KBM-7 (cell line): Measurements from ENCODE around the gene ARL15.

Source experiments
- DNase-seq: peaks from one replicate; pipeline ENCODE4 v3.0.0-alpha.2; 2015
- in situ Hi-C: fragments of 300-500 bp; cut with MboI; formaldehyde crosslinking; loops from 2 replicates; pipeline ENCODE4 v1.14.3; 2020; ENCODE audit warnings: low sequenced_read_pairs, low pct_unique_long_range_greater_than_20kb, mixed read lengths

The ARL15 gene

DNA sequence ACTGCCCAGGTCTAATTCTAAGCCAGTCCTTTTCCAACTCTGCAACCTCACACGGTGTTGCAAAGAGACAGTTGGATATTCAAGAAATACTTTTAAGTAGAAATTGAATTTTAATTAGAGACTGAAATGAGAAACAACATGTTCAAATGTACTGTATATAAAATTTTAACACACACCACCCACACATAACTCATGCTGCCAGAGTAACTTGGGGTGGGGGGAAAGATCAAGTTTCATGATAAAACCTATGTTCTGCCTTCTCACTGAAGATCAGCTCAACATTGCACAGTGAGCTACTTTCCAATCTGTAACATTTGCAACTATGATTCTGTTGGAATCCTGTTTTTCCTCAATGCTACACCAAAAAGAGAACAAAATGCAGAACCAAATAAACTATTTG lies 17.5 kb downstream of the ARL15 start:
- in situ Hi-C loops = no loop called here
- DNase-seq = no peak

DNA sequence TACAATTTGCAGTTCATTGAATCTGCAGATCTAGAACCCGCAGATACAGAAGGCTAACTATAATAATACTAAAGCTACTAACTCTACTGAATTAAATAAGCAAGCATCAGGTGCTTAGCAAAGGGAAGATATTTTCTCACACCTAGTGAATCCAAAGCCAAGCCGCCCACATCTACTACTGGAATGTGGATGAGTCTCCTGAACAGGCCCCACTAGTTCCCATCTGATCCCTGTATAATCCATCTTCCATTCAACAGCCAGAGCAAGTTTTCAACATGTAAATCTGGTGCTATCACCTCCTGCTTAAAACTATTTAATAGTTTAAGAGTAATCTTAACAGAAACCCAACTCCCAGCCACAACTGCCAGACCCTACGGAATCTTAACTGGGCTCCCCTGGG lies 18.9 kb downstream of the ARL15 start:
- no peak for DNase-seq
- in situ Hi-C loops = no loop called here

DNA sequence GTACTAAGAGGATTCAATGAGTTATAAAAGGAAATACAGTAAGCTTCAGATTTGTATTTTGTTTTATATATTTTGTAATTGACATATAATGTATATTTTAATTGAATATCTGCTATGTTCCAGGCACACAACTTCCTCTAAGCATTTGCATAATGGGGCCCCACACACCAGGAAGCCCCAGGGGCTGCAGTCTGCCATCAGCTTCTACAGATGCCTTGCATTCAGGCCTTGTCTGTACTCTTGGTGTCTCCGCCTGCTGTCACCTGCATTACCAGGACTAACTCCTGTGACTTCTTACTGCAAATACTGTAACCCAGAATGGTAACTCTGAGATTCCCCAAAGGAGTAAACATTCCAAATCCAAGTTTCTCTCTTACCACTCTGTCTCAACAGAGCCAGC lies 20.6 kb downstream of the ARL15 start:
- DNase-seq = no peak
- in situ Hi-C loops = no loop called here

DNA sequence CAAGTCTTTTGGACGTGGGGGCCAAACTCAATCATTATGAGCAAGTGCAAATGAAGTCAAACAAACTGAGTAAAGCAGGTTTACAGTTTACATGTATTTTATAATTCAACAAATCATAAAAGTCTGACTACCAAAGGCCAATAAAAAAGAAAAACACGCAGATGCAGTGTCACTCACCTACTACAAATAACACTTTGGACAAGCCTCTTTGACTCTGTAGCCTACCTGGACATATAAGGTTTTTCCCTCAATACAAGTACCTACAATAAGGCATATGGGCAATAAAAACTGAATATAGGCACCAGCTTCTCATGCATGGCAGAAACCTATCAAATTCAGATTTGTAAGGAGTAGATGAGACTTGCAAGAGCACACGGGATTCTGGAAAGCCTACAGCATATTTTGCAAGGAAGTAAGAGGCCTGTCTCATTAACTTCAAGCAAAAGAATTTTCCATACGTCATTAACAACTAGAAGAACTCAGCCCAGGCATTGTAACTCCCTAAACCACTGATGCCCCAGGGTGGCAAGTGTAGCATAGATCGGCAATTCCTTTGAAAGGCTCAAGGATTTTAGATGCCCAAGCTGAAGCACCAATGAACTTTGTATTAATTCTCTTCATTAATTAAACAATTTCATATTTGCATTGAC lies 21.7 kb downstream of the ARL15 start:
- in situ Hi-C loops = no loop called here
- DNase-seq = no peak

DNA sequence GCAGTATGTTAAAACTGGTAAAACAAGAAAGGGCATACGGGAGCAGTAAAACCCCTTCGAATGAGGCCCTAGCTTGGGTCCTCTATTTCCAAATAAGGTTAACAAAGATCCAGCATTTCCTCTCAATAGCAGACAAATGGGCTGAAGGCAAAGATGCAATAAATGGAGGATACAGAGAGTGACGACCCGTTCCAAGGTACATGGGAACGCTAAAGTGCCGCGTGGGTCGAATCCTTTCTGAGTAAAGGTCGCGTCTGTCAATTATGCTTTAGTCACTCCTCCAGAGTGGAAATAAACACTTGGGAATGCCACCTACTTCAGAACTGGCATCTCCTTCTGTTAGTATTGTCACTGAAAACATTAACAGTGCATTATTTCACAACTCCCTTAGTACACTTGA lies 24.7 kb downstream of the ARL15 start:
- no peak for DNase-seq
- in situ Hi-C loops = no loop called here

DNA sequence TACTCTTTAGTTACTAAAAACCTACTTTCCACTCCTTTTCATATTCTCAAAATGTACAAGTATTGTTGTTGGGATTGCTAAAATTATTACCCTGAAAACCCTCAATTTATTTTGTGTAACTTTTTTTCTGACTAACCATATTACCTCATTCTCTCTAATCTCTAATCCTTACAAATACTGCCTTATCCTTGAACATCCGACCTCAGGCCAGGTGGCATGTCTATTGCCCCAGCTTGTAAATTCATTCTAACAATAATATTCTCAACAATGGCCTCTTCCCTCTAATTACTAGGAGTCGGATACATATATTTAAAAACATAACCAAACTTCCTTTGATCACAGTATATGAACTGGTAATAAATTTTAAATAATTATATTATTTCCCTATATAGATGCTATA lies 25.8 kb downstream of the ARL15 start:
- in situ Hi-C loops = no loop called here
- no peak for DNase-seq

DNA sequence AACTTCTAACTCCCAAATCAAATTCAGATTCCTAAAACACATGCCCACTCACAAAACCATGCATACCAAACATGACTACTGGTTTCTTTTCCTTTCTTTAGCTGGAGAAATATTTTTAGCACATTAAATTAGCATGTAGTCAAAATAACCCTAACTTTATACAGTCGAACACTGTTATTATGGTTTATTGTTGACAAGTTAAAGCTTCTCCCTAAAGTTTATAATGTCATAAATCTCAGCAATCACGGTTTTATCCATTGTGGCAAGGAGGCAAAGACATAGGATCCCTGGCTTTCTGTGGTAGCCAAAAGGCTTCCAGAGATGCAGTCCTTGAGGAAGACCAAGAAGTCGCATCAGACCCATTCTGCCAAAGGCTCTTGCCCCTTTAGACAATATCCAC lies 27.5 kb downstream of the ARL15 start:
- no peak for DNase-seq

DNA sequence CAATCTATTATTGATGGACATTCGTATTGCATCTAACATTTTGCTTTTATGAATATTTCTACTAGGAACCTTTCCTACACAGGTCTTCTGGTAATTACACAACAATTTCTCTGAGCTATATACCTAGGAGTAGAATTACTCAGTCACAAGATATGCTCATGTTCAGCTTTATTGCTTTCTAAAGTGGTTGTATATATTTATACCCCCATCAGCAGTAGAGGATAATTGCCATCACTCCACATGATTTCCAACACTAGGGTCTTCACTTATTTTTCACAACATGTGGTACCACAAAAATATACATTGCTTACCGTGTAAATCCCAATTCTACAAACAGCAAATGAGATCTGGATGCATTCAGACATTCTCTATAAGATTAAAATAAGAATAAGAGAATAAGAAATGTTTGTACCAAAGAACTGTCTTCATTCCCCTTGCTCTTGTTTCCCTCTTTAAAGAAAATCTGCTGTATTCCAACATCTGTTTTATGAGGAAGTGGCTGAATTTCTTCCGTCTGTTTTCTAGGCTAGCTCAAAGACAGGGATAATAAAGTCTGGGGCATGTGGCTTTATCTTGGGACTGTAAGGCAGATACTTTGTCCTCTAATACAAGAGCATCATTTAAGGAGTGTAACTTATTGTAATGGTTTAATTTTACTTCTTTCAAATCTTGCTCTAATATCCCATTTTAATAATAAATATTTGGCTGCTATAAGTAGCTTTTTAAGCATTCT lies 28.2 kb downstream of the ARL15 start:
- no peak for DNase-seq
- in situ Hi-C loops = no loop called here

More for the DNA sequence above, 27.5 kb downstream of the ARL15 start:
- in situ Hi-C loops = no loop called here

DNA sequence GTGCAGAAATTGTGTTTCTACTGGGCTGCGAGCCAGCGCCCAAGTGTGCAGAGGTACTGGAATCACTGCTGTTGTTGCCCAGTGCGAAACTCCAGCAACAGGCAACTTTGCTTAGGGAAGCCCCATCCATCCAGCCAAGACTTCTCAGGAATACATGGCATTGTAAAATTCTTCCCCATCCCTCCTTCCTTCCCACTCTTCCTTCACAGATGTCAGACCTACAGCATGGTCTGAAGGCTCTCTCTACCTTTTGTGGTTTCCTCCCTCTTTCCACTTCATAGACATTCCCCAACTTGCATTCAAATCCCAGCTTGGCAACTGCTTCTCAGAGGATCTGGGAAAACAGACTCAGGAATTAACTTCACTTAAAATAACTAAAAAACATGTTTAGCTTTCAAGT lies 30.4 kb downstream of the ARL15 start:
- in situ Hi-C loops = no loop called here
- DNase-seq = no peak

DNA sequence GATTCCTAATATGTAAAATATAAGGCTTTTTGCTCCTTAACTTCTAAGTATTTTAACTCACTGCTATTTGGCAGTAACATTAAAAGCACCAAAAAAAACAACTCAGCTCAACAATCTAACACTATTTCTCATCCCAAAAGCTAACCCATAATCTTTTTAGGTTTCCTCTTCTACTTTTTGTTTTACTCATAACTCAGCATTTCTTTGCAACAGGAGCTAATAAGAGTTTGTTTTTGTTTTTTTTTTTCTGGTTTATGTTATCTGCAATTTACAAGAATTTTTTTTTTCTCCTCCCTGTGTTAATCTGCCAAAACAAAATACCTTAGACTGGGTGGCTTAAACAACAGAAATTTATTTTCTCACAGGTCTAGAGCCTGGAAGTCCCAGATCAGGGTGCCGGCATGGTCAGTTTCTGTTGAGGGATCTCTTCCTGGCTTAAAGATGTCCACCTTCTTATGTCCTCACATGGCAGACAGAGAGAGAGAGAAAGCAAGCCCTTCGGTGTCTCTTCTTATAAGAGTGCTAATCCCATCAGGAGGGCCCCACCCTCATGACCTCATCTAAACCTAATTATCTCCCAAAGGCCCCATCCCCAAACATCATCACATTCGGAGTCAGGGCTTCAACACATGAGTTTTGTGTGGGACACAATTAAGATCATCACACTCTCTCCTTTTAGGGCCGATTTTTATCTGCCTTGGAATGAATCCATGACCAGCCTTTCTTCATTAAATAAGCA lies 31.2 kb downstream of the ARL15 start:
- DNase-seq = no peak
- in situ Hi-C loops = no loop called here

DNA sequence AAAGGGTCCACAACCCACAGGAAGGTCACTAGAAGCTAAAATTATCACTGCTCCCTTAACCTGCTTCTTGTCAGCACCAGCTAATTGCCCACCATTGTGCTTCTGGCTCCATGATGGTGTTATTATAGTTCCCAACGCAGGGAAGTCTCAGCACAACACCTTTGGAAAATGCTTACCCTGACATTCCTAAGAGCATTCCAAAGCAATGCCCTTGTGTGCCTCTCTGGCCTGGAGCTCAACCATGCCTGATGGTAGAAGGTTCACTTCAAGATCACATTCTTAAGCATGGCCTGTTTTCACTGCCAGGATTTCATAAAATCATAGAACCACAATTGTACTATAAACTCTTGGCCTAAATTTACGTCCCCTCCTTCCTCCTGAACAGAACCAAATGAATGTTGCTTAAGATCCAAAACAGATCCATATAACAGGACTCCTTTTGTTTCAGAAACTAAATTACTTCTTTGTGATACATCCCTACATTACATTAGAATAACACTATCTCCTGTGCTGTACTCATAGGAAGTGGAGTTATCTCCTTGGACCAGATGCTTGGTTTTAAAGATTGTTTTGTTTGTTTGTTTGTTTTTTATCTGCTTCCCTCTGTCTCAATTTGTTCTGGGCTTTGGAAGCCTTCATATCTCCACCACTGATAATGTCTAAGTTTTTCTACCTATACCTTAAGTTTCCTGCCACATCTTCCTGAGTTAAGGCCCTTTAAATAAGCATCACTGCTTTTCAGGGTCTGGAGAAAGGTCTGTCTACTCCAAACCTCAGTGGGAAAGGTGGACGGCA lies 32.1 kb downstream of the ARL15 start:
- DNase-seq = no peak
- in situ Hi-C loops = no loop called here

DNA sequence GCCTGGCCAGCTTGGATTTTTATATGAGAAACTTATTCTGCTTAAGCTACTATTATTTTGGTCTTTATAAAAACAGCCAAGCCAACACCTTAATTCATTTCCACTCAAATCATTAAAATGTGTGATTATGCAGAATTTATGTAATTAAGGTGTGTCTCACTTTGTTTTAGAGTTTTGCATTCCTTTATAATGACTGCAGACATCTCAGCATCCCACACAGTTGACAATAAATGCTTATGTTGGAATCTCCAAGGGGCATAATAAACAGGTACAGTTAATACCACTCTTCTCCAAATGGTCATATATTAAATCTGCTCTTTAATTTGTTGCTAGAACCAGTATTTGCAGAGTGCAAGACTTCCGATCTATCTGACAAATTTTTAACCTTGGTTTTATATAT lies 34.3 kb downstream of the ARL15 start:
- in situ Hi-C loops = no loop called here

DNA sequence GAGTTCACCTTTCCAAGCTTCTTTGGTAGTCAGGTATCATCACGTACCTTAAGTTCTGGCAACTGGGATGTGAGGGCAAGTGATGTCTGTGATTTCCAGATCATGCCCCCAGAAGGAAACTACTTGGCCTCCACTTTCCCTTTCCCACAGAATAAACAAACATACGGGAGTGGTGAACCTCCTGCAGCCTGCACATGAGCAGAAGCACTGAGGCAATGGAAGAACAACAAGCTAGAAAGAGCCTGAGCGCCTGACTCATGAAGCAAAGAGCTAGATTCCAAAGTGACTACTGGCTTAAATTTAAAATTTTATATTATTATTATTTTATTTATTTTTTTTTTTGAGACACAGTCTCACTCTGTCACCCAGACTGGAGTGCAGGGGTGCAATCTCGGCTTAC lies 35.0 kb downstream of the ARL15 start:
- in situ Hi-C loops = no loop called here
- no peak for DNase-seq

More for the DNA sequence above, 34.3 kb downstream of the ARL15 start:
- DNase-seq = no peak

DNA sequence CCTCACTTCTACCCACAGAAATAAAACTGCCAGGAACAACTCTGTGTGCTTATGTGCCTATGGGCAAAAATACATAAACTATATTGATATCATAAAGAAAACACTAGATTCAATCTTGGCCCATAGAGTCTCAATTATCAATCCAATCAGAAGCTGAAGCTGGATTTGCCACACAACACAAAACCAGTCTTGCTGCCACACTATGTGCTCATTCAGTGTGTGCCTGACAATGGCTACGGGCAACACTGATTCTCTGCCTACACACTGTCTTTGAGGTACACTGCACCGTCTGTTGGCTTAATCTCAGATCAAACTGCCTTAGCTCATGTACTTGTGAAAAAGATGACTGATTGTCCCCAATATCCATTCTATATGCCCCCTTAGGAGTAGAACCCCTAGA lies 35.4 kb downstream of the ARL15 start:
- in situ Hi-C loops = no loop called here
- no peak for DNase-seq

DNA sequence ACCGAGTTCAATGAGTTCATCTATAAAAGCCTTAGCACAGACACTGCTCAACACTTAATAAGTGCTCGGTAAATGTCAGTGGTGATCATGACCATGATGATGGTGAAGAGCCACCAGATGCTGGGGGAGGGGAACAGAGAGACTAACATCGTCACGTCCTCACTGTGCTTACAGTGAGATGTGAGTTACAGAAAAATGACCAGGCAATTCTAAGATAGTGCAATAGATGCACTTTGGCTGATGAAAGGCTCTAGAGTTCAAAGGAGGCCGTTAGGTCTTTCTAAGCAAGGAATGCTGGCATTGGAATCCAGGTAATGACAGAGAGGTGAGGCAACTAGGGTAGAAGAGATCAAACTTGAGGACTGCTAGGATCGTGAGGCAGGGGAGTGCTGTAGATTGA lies 36.7 kb downstream of the ARL15 start:
- in situ Hi-C loops = no loop called here
- no peak for DNase-seq

DNA sequence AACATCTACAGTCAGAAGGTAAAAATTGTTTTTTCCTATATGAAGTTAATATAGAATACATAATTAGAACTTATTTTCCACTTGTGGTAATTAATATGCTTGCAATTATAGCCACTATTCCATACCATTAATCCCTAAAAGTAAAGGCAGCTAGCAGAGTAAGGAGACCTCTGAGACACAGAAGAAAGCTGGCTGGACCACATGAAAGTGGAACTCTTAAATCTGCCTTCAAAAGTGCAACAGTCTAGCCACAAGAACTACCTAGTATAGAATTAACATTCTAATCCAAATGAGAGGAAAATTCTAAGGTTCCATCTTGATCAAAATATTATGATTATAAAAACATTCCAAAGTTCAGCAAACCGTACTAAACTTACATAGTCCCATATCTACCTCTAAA lies 37.6 kb downstream of the ARL15 start:
- DNase-seq = no peak
- in situ Hi-C loops = no loop called here

DNA sequence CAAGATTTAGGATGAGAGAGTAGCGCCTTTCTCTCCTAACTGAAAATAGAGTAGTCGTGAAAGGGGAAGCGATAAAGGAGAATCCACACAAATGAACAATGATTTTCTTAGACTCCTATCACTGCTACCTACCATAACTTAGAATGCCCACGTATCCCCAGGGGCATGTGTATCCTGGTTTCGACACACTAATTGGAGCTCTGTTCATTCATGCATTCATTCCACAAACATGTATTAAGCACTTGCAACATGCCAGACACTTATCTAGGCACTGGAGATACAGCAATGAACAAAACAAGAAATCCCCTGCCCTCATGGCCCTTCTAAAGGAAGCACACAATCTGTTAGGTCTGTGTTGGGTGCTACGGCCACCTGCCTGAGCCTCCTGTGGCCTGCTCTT lies 40.0 kb downstream of the ARL15 start:
- no peak for DNase-seq
- in situ Hi-C loops = no loop called here

DNA sequence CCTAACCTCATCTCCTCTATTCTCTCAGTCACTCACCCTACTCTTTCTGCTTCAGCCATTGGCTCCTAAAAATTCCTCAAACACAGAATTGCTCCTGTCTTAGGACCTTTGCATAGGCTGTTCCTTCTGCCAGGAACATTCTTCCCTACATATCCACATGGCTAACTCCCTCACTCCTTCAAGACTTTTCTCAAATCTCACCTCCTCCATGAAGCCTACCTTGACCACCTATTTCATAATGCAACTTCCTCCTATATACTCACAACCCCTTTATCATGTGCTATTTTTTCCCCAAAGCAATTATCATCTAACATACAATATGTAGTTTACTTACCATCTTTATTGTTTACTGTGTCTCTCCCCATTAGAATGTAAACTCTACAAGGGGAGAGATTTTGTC lies 45.8 kb downstream of the ARL15 start:
- in situ Hi-C loops = no loop called here
- no peak for DNase-seq

DNA sequence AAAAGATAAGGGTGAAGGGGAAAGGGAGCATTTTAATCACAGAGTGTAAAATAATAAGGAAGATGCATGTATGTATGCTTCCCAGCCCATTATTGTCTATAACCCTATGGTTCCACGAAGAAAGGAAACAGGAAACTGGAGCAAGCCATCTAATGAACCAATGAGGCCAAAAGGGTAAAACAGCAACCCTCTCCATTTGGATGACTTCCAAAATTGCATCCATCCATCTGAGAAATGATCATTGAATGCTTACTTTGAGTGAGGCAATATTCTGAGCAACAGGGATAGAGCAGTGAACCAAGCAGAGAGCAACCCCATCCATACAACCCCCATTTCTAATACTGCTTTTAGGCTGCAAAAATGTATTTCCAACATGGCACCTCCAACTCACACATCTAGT lies 46.9 kb downstream of the ARL15 start:
- in situ Hi-C loops = no loop called here
- no peak for DNase-seq

DNA sequence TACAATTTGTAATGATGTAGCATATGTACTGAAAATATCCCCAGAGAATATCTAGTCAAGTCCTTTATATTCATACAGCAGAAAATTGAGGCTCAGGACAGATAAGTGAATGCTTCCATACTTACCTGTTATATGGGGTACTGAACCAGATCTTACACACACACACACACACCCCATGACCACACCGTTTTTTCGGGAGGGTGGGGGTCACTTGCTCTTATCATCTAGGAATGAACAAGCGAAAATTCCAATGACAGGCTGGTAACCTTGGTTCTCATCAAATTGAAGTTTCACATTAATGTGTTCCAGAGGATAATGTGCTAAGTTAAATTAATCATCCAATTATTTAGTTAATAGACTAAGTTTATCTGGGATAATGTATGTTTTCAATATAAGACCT lies 48.8 kb downstream of the ARL15 start:
- in situ Hi-C loops = no loop called here
- no peak for DNase-seq
